ENCODE measurements around the gene CMIP. TPM values are rescaled to one million over a fixed set of nuclear protein-coding genes. Genes with fewer than 3 reads are reported as not detected.

Gene CMIP
- total RNA-seq, 1 experiment from 2014 or later = 48.2 TPM

GRCh38 chr16:81544261-81544660 is 99.7 kb downstream of the CMIP start:
- Histone ChIP-seq H3K23me2 (ENCODE audit: insufficient read length, low read depth, low read length, poor library complexity, severe bottlenecking) (no peaks in the 10 kb centered on the region), H3K27me3 (ENCODE audit: insufficient read depth, low read length) (no peaks in the 10 kb centered on the region), H3K4me2 (ENCODE audit: insufficient read depth, insufficient read length, low read length) (no peak overlapping the region), H4K20me1 (ENCODE audit: control insufficient read depth, insufficient read depth, insufficient read length) (no peaks in the 10 kb centered on the region), H4K8ac (replicated peaks; ENCODE audit: insufficient read length, low read depth, low read length) (no peak overlapping the region), H3K27ac (ENCODE audit: insufficient read length, low read depth, low read length) (no peak overlapping the region), H3K18ac (ENCODE audit: insufficient read length, low read depth, low read length) (no peak overlapping the region), H2BK12ac (ENCODE audit: insufficient read length, low read depth, low read length) (no peak overlapping the region), H4K91ac (ENCODE audit: insufficient read length, low read depth, low read length) (no peak overlapping the region), H3K56ac (ENCODE audit: insufficient read length, low read depth, low read length) (no peak overlapping the region), H3K9me3 (ENCODE audit: control insufficient read depth, low read depth, low read length) (no peaks in the 10 kb centered on the region), H3T11ph (ENCODE audit: low read length) (no peak overlapping the region), H3K79me2 (ENCODE audit: insufficient read depth, low read length) (peaks cover 5% of the 10 kb centered on the region; the same call in 1 of the 2 replicates), H3K14ac (ENCODE audit: insufficient read depth, low read length) (no peak overlapping the region), H3K23ac (ENCODE audit: insufficient read length, low read depth, low read length) (no peak overlapping the region), H2BK20ac (ENCODE audit: low read depth, low read length, poor library complexity, severe bottlenecking) (no peak overlapping the region), H3K4me1 (ENCODE audit: insufficient read depth, low read length) (peaks cover under 1% of the 10 kb centered on the region; the same call in 1 of the 2 replicates), H3K4ac (ENCODE audit: low read depth, low read length) (no peak overlapping the region), H2BK5ac (ENCODE audit: insufficient read length, low read length) (no peak overlapping the region), H4K5ac (ENCODE audit: insufficient read length, low read depth, low read length) (no peak overlapping the region), H2AFZ (ENCODE audit: low read length) (no peak overlapping the region), H2BK15ac (ENCODE audit: low read depth, low read length) (no peak overlapping the region), H2AK5ac (ENCODE audit: insufficient read length, low read length) (no peak overlapping the region), H3K79me1 (ENCODE audit: insufficient read depth, low read depth, low read length, poor library complexity, severe bottlenecking) (peaks cover 3% of the 10 kb centered on the region), H2BK120ac (ENCODE audit: low read depth, low read length, poor library complexity, severe bottlenecking) (no peak overlapping the region), H3K9ac (ENCODE audit: extremely low read depth, insufficient read length, low read length) (no peak overlapping the region)
- peaks cover 51 to 53% of the 10 kb centered on the region in 2 experiments for H3K4me1 Mint-ChIP-seq
- WGBS (ENCODE audit: extremely low coverage, insufficient read length, low lambda C conversion rate) = no CpG with 5 or more reads among the region's 7 CpGs
- TF ChIP-seq CTCF (conservative IDR thresholded peaks at IDR 0.05) = no peak
- DNase-seq = no peak
- peak overlapping the region in 1 of 3 experiments; percentile 26; a peak in 1 of 7 replicates for H3K27ac Mint-ChIP-seq
- no peaks in the 10 kb centered on the region for H3K27me3 Mint-ChIP-seq (ENCODE audit: low read depth)
- H3K36me3 Mint-ChIP-seq (ENCODE audit: insufficient read depth in 1 of 3, low read depth in 3 of 3) = no peaks in the 10 kb centered on the region; a peak in 1 of 7 replicates
- no peak overlapping the region; a peak in 1 of 5 replicates for H3K4me3 Mint-ChIP-seq
- no peaks in the 10 kb centered on the region for H3K9me3 Mint-ChIP-seq

Measured in H9 (cell line).